SK-N-SH treated with all-trans-retinoic acid at 6 μM for 48 hours (cell line): ENCODE results near the gene AKT3.

Source experiments
- CSRNP3 ChIP-seq: fragments of 250-450 bp; sonication (Bioruptor Pico); IDR thresholded peaks from 2 replicates; pipeline ENCODE4 v1.5.1; 2021; ENCODE audit warnings: mild to moderate bottlenecking, moderate library complexity
- PATZ1 ChIP-seq: fragments of 250-450 bp; sonication (Bioruptor Pico); IDR thresholded peaks from 2 replicates; pipeline ENCODE4 v1.8.0; 2020; ENCODE audit warnings: mild to moderate bottlenecking, moderate library complexity, borderline replicate concordance
- RARB ChIP-seq: fragments of 250-450 bp; sonication (Bioruptor Pico); IDR thresholded peaks from 2 replicates; pipeline ENCODE4 v1.8.0; 2021; ENCODE audit warnings: mild to moderate bottlenecking, moderate library complexity
- ZC3H10 ChIP-seq: fragments of 250-450 bp; sonication (Bioruptor Pico); IDR thresholded peaks from 2 replicates; pipeline ENCODE4 v1.5.1; 2021; ENCODE audit warnings: mild to moderate bottlenecking, moderate library complexity

GRCh38 chr1:243712941-243713340 lies 137.1 kb downstream of the AKT3 start:
- TF ChIP-seq RARB (no peak), PATZ1 (CRISPR knock-in tag) (no peak), ZC3H10 (no peak), CSRNP3 (CRISPR knock-in tag) (no peak)
